Glomerular visceral epithelial cell (primary cell): Measurements from ENCODE around the gene UBE3C.
"Not testable (repeated sequence)": the region's sequence is repeated elsewhere in the genome, so short reads cannot be mapped to it uniquely, and the experiment has no call there.

Source experiments
- DNase-seq: peaks from one replicate; pipeline ENCODE4 v3.0.0-alpha.2; 2016; ENCODE audit errors: extremely low spot score

Gene UBE3C

GRCh38 chr7:157235357-157236333 lies 96.9 kb downstream of the UBE3C start:
- DNase-seq = peak; percentile 25

GRCh38 chr7:157238087-157238486 lies 99.4 kb downstream of the UBE3C start:
- DNase-seq = no peak

DNA sequence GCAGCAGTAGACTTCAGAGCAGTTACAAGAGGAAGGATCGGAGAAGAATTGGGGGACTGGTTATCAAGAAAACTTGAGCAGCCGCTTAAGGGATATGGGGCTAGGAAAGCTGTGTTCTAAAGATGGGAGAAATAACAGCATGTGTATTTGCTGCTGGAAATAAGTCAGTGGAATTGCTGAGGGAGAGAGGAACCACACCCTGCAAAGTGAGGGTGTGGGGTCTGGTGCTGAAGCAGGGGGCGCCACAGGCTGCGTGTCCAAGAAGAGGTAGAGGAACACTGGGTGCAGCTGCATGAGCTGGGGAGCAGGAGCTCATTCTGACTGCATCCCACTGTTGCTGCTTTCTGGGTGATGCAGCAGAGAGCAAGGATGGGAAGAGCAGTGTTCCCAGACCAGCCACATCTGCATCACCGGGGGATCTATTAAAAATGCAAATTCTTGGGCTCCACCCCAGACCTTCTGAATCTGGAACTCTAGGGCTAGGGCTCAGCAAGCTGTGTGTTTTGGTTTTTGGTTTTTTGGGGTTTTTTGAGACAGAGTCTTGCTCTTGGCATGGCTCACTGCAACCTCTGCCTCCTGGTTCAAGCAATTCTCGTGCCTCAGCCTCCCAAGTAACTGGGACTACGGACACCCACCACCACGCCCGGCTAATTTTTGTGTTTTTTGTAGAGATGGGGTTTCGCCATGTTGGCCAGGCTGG lies 101.0 kb downstream of the UBE3C start:
- DNase-seq = no peak

GRCh38 chr7:157241631-157242030 lies 102.9 kb downstream of the UBE3C start:
- DNase-seq = no peak

- no peak for DNase-seq
Observed at GRCh38 chr7:157244516-157245294, 106.0 kb downstream of the UBE3C start.

- no peak for DNase-seq
Observed at GRCh38 chr7:157246052-157246451, 107.3 kb downstream of the UBE3C start.

- no peak for DNase-seq
Observed at GRCh38 chr7:157248659-157249058, 109.9 kb downstream of the UBE3C start.

GRCh38 chr7:157250605-157251228 lies 112.0 kb downstream of the UBE3C start:
- peak; percentile 55 for DNase-seq

- not testable (repeated sequence) for DNase-seq
Observed at GRCh38 chr7:157251817-157252216, 113.1 kb downstream of the UBE3C start.

- no peak for DNase-seq
Observed at GRCh38 chr7:157253850-157254249, 115.1 kb downstream of the UBE3C start.

DNA sequence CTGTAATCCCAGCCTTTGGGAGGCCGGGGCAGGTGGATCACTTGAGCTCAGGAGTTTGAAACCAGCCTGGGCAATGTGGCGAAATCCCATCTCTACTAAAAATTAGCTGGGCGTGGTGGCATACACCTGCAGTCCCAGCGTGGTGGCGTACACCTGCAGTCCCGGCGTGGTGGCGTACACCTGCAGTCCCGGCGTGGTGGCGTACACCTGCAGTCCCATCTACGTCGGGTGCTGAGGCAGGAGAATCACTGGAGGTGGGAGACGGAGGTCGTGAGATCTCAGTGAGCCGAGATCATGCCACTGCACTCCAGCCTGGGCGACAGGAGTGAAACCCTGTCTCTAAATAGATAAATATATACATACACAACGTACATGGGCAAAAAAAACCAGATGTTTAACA lies 116.1 kb downstream of the UBE3C start:
- DNase-seq = not testable (repeated sequence)

DNA sequence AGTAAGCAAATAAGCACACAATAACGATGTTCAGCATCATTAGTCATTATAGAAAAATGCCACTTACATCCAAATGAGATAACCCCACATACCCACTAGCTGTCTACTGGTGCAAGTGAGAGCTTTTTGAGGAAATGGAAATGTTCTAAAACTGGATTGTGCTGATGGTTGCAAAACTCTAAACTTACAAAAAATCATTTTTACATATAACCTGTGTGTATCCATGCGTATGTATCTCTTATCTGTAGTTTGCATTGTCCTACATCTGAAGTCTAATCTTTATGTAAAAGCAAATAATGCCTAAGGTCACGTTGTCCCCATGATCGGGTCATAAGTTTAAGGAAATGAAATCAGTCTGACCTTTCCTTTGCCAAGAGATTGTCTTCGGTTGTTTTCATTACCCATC lies 116.5 kb downstream of the UBE3C start:
- no peak for DNase-seq

- no peak for DNase-seq
Observed at GRCh38 chr7:157263156-157263555, 124.4 kb downstream of the UBE3C start.

DNA sequence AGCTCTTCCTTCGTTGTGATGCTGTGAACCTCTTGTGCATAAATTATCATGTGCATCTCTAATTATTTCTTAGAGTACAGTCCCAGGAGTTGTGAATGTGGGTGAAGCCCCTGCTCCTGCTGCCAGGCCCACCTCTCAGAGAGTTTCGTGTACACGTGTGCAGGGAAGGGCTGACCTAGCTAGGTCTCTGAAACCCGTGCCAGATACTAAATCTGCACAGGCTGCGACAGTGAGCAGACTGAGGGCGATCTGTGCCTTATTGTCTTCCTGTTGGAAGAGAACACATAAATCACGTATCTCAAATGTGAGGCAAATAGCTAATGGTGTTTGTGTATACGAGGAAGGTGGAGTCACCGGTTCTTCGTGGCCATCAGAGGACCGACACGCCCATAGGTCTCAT lies 126.3 kb downstream of the UBE3C start:
- no peak for DNase-seq

- no peak for DNase-seq
Observed at GRCh38 chr7:157266272-157266671, 127.5 kb downstream of the UBE3C start.

GRCh38 chr7:157267516-157267915 lies 128.8 kb downstream of the UBE3C start:
- DNase-seq = no peak

GRCh38 chr7:157267956-157268355 lies 129.2 kb downstream of the UBE3C start:
- DNase-seq = no peak

DNA sequence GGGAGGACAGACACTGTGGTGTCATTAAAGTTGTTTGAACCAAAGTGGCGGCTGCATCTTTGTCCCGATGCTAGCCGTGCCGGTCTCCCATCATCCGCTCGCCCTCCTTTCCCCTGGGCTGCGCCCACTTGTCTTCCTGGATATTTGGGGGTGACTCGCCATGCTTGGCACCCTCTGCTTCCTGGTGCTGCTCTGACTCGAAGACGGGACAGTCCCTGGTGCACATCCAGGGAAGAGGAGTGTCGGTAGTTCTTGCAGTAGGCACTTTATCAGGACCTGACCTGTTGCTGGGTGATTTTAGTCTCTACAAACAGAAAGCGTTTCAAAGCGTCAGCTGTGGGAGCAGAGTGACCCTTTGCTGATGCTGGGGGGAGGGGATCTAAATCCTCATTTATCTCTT lies 129.8 kb downstream of the UBE3C start:
- DNase-seq = no peak

- no peak for DNase-seq
Observed at GRCh38 chr7:157269341-157270059, 130.8 kb downstream of the UBE3C start.

- no peak for DNase-seq
Observed at GRCh38 chr7:157270060-157270444, 131.3 kb downstream of the UBE3C start.
